Thyroid gland (tissue), 4 donors: ENCODE data around the gene GFRA4. TPM values are rescaled to one million over a fixed set of nuclear protein-coding genes. Genes with fewer than 3 reads are reported as not detected.

ENCODE experiments used
- DNase-seq, 2 donors: peaks; one replicate each; pipeline ENCODE4 v3.0.0-alpha.2; 2019
- H3K27ac ChIP-seq, 3 donors: fragments of 200-600 bp; sonication (generic); 1 replicate in 2 of 3; 2 replicates in 1 of 3; pipeline ENCODE4 v1.5.1; 2016 to 2019; ENCODE audit warnings: mild to moderate bottlenecking in 1 of 3, moderate library complexity in 1 of 3
- H3K27me3 ChIP-seq: fragments of 200-600 bp; sonication (generic); one replicate; pipeline ENCODE4 v1.5.1; 2019
- H3K36me3 ChIP-seq, 2 donors: fragments of 200-600 bp; sonication (generic); one replicate each; pipeline ENCODE4 v1.5.1; 2016 to 2019
- H3K4me1 ChIP-seq, 2 donors: fragments of 200-600 bp; sonication (generic); one replicate each; pipeline ENCODE4 v1.5.1; 2017 to 2019
- H3K4me3 ChIP-seq, 3 donors: fragments of 200-600 bp; sonication (generic); replicated peaks in 1 of 3; 1 replicate in 2 of 3; 2 replicates in 1 of 3; pipeline ENCODE4 v1.5.1; 2016; ENCODE audit warnings: mild to moderate bottlenecking in 1 of 3
- H3K9me3 ChIP-seq: fragments of 200-600 bp; sonication (generic); one replicate; pipeline ENCODE4 v1.5.1; 2017
- CTCF ChIP-seq, 6 experiments: fragments of 200-600 bp in 3 of 6; fragments of 450-650 bp in 3 of 6; sonication (generic) in 3 of 6; IDR thresholded peaks; one replicate each; pipeline ENCODE4 v1.5.1; 2016 to 2019; ENCODE audit warnings: antibody characterized with exemption in 6 of 6, mild to moderate bottlenecking in 2 of 6, inconsistent platforms in 1 of 6, moderate library complexity in 1 of 6
- POLR2A ChIP-seq, 2 donors: fragments of 450-650 bp; IDR thresholded peaks; one replicate each; pipeline ENCODE4 v1.6.1; 2017; ENCODE audit warnings: antibody characterized with exemption in 2 of 2, mild to moderate bottlenecking in 2 of 2, moderate library complexity in 1 of 2
- WGBS, 2 donors: methylation state at CpG; one replicate each; pipeline ENCODE4 v1.1.5; 2017; 5-methylcytosine and 5-hydroxymethylcytosine counted together
- intact Hi-C: fragments of 100-400 bp; cut with DNase I; formaldehyde crosslinking; loops from one replicate; pipeline ENCODE4 v1.15.1; 2023
- total RNA-seq, 4 donors: library from RNA; depleted of rRNA; stranded (reverse); fragments of >200 nt; gene quantifications; one replicate each; pipeline ENCODE4 v1.2.3, GENCODE V29; 2016

GFRA4 gene
- total RNA-seq, 4 donors from 2014 or later = 0.81 to 3.0 (median 3.0) TPM; not detected in 1

DNA sequence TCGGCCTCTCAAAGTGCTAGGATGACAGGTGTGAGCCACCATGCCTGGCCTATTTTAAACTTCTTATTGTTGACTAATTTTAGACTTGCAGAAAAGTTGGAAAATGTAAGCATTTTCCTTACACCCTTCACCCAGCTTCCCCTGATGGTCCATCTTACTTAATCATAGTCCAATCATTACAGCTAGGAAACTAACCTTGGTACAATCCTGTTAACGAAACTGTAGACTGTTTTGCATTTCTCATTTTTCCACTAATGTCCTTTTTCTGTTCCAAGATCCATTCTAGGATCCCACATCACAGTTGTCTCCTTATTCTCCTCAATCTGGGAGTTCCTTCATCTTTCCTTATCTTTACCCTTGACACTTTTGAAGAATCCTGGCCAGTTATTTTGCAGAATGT lies 659 bp upstream of the GFRA4 start:
- WGBS, 2 donors = 90 to 93% methylated on average over 2 of the region's 2 CpGs

GRCh38 chr20:3661814-3662665 lies 1.2 kb downstream of the GFRA4 start:
- no peaks in the 10 kb centered on the region for H3K36me3 ChIP-seq
- no peaks in the 10 kb centered on the region for H3K9me3 ChIP-seq
- intact Hi-C loops = no loop called here
- no peak overlapping the region for H3K4me3 ChIP-seq
- no peaks in the 10 kb centered on the region for H3K27me3 ChIP-seq
- TF ChIP-seq POLR2A (IDR thresholded peaks at IDR 0.05) (no peak), CTCF (IDR thresholded peaks at IDR 0.05) (no peak)
- no peak overlapping the region for H3K27ac ChIP-seq
- no peak for DNase-seq
- WGBS, 2 donors = 71 to 80% methylated on average over 9 to 12 of the region's 12 CpGs
- peaks cover 5 to 18% of the 10 kb centered on the region in 2 donors for H3K4me1 ChIP-seq

More for the DNA sequence above, 659 bp upstream of the GFRA4 start:
- Histone ChIP-seq H3K4me1 (peaks cover 5 to 18% of the 10 kb centered on the region in 2 donors), H3K36me3 (no peaks in the 10 kb centered on the region), H3K27ac (no peak overlapping the region), H3K4me3 (no peak overlapping the region), H3K9me3 (no peaks in the 10 kb centered on the region), H3K27me3 (no peaks in the 10 kb centered on the region)
- no peak for DNase-seq
- intact Hi-C loops = no loop called here
- TF ChIP-seq CTCF (IDR thresholded peaks at IDR 0.05) = no peak
- no peak for TF ChIP-seq POLR2A (IDR thresholded peaks at IDR 0.05)

GRCh38 chr20:3661060-3661813 lies 2.0 kb downstream of the GFRA4 start:
- peak overlapping the region in 1 of 3 donors; percentile 30 for H3K4me3 ChIP-seq
- TF ChIP-seq CTCF (IDR thresholded peaks at IDR 0.05) (no peak), POLR2A (IDR thresholded peaks at IDR 0.05) (no peak)

DNA sequence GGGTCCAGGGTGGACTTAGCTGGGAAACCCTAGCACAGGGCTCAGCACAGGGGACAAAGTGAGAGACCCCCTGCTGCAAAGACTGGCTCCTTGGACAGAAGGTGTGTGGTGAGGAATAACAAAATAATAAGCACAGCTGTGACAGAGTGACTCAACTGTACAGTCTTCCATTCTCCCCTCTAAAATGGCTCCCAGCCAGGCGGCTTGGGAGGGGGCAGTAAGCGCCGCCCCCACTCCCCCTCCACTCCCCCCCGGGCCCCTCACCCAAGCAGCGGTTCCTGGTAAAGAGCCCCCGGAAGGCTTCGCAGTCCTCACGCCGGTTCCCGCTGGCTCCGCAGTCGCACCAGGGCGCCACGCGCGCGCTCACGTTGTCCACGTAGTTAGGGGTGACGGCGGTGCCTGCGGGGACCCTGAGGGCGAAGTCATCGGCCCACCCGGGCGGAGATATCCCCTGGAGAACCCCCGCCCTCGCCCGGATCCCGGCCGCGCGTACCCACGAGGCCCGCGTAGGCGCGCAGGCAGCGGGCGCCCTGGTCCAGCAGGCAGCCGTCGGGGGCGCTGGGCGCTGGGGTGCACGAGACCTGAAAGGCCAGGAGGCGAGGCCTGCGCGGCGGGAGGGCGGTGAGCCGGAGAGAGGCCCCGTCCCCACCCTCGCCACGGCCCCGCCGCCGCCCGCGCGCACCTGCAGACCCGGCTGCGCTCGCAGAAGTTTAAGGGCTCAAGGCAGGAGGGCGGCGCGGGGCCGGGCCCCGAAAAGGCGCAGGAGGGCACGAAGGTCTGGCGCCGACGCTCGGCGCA lies 2.7 kb downstream of the GFRA4 start:
- Histone ChIP-seq H3K27me3 (no peaks in the 10 kb centered on the region), H3K9me3 (no peaks in the 10 kb centered on the region), H3K4me1 (peaks cover 0 to 14% of the 10 kb centered on the region in 2 donors), H3K4me3 (peak overlapping the region in 1 of 3 donors; percentile 30), H3K36me3 (no peaks in the 10 kb centered on the region), H3K27ac (no peak overlapping the region)
- DNase-seq = peak; percentile 30 to 34
- 5 to 13% methylated on average over 27 to 28 of the region's 75 CpGs for WGBS, 2 donors
- intact Hi-C loops = no loop called here
- TF ChIP-seq CTCF (IDR thresholded peaks at IDR 0.05) (no peak), POLR2A (IDR thresholded peaks at IDR 0.05) (no peak)

More at GRCh38 chr20:3661060-3661813, 2.0 kb downstream of the GFRA4 start:
- DNase-seq = peak in 1 of 2 donors; percentile 26
- WGBS, 2 donors = 31 to 33% methylated on average over 19 to 22 of the region's 60 CpGs
- H3K36me3 ChIP-seq = no peaks in the 10 kb centered on the region
- no peaks in the 10 kb centered on the region for H3K9me3 ChIP-seq
- intact Hi-C loops = no loop called here
- peaks cover 3 to 16% of the 10 kb centered on the region in 2 donors for H3K4me1 ChIP-seq
- H3K27ac ChIP-seq = no peak overlapping the region
- H3K27me3 ChIP-seq = no peaks in the 10 kb centered on the region
